Thyroid gland (tissue), 4 donors: ENCODE measurements around the gene SLC24A3.

Experiments used
- CTCF ChIP-seq, 6 experiments: fragments of 200-600 bp in 3 of 6; fragments of 450-650 bp in 3 of 6; sonication (generic) in 3 of 6; IDR thresholded peaks; one replicate each; pipeline ENCODE4 v1.5.1; 2016 to 2019; ENCODE audit warnings: antibody characterized with exemption in 6 of 6, mild to moderate bottlenecking in 2 of 6, inconsistent platforms in 1 of 6, moderate library complexity in 1 of 6
- POLR2A ChIP-seq, 2 donors: fragments of 450-650 bp; IDR thresholded peaks; one replicate each; pipeline ENCODE4 v1.6.1; 2017; ENCODE audit warnings: antibody characterized with exemption in 2 of 2, mild to moderate bottlenecking in 2 of 2, moderate library complexity in 1 of 2

GRCh38 chr20:19367591-19367990 lies 155.1 kb downstream of the SLC24A3 start:
- TF ChIP-seq CTCF (IDR thresholded peaks at IDR 0.05) (no peak), POLR2A (IDR thresholded peaks at IDR 0.05) (no peak)
